DOHH2 (cell line): ENCODE measurements around the gene ANKRD33B.

Source experiments
- H3F3A ChIP-seq: fragments of 200-600 bp; sonication (generic), shearing (Covaris generic); 2 replicates; pipeline ENCODE4 v1.6.0; 2016; ENCODE audit warnings: antibody characterized with exemption, mild to moderate bottlenecking; ENCODE audit not compliant: control insufficient read depth, insufficient read depth
- H3K27ac ChIP-seq: fragments of 200-600 bp; sonication (generic); 2 replicates; pipeline ENCODE4 v1.5.1; 2014; ENCODE audit warnings: low read depth, mild to moderate bottlenecking, low read length, moderate library complexity
- H3K27me3 ChIP-seq: fragments of 200-600 bp; sonication (generic); 2 replicates; pipeline ENCODE4 v1.6.1; 2014; ENCODE audit warnings: mild to moderate bottlenecking, low read length, mixed read lengths; ENCODE audit not compliant: control insufficient read depth
- H3K36me3 ChIP-seq: fragments of 200-600 bp; sonication (generic); 2 replicates; pipeline ENCODE4 v1.6.1; 2014; ENCODE audit warnings: mild to moderate bottlenecking, low read length, moderate library complexity, mixed read lengths; ENCODE audit not compliant: control insufficient read depth
- H3K4me1 ChIP-seq: fragments of 200-600 bp; sonication (generic); 2 replicates; pipeline ENCODE4 v1.6.1; 2014; ENCODE audit warnings: mild to moderate bottlenecking, low read length, mixed read lengths; ENCODE audit not compliant: control insufficient read depth
- H3K4me2 ChIP-seq: fragments of 200-600 bp; sonication (generic); 2 replicates; pipeline ENCODE4 v1.6.0; 2014; ENCODE audit warnings: mild to moderate bottlenecking, low read length, moderate library complexity
- H3K4me3 ChIP-seq: fragments of 200-600 bp; sonication (generic); 2 replicates; pipeline ENCODE4 v1.5.1; 2014; ENCODE audit warnings: mild to moderate bottlenecking, low read length, mixed read lengths
- H3K79me2 ChIP-seq: fragments of 200-600 bp; sonication (generic); 2 replicates; pipeline ENCODE4 v1.6.1; 2014; ENCODE audit warnings: mild to moderate bottlenecking, low read length, mixed read lengths; ENCODE audit not compliant: control insufficient read depth
- H3K9me2 ChIP-seq: fragments of 200-600 bp; sonication (generic); replicated peaks from 2 replicates; pipeline ENCODE4 v1.6.1; 2014; ENCODE audit warnings: mild to moderate bottlenecking, low read length, mixed read lengths; ENCODE audit not compliant: control insufficient read depth
- H3K9me3 ChIP-seq: fragments of 200-600 bp; sonication (generic); 2 replicates; pipeline ENCODE4 v1.6.1; 2014; ENCODE audit warnings: antibody characterized with exemption, low read length, mixed read lengths; ENCODE audit not compliant: control insufficient read depth, insufficient read depth
- H4K20me1 ChIP-seq: fragments of 200-600 bp; sonication (generic); 2 replicates; pipeline ENCODE4 v1.6.0; 2014; ENCODE audit warnings: low read depth, mild to moderate bottlenecking, antibody characterized with exemption, low read length, moderate library complexity; ENCODE audit not compliant: control insufficient read depth, insufficient read depth
- EZH2phosphoT487 ChIP-seq: fragments of 200-600 bp; sonication (generic); IDR thresholded peaks from 2 replicates; pipeline ENCODE4 v1.6.1; 2017; ENCODE audit warnings: borderline replicate concordance, mild to moderate bottlenecking, antibody characterized with exemption, low read length, moderate library complexity, mixed read lengths
- TF ChIP-seq, protein P1 (sequence below): fragments of 200-600 bp; sonication (generic); IDR thresholded peaks from one replicate; pipeline ENCODE4 v1.5.1; 2014; ENCODE audit warnings: antibody characterized with exemption, mild to moderate bottlenecking, low read depth, low read length; ENCODE audit not compliant: poor library complexity, severe bottlenecking

Gene ANKRD33B

DNA sequence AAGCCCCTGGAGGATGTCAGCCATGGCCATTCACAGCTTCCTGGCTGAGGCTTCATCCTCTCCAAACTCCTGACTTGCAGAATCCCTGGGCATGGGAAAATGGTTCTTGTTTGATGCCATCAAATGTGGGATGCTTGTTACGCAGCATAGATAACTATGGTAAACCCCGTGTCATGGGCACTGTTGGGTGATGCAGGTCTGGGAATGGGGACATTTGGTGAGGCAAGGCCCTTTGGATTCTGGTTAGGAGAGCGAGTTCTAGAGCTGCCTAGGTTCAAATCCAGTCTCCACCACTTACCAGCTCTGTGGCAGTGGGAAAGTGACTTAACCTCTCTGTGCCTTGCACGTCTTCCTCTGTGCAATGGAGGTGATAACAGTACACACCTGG, 41.7 kb upstream of the ANKRD33B start:
- no peak overlapping the region for H3K27ac ChIP-seq
- no peak overlapping the region for H3K4me2 ChIP-seq
- no peaks in the 10 kb centered on the region for H3K79me2 ChIP-seq
- H3K36me3 ChIP-seq = no peaks in the 10 kb centered on the region
- H3K9me3 ChIP-seq = peaks cover 8% of the 10 kb centered on the region; the same call in 1 of the 2 replicates
- H3F3A ChIP-seq = no peaks in the 10 kb centered on the region
- peaks cover 7% of the 10 kb centered on the region; the same call in 1 of the 2 replicates for H3K27me3 ChIP-seq
- H3K9me2 ChIP-seq = no peaks in the 10 kb centered on the region
- TF ChIP-seq, protein P1, sequence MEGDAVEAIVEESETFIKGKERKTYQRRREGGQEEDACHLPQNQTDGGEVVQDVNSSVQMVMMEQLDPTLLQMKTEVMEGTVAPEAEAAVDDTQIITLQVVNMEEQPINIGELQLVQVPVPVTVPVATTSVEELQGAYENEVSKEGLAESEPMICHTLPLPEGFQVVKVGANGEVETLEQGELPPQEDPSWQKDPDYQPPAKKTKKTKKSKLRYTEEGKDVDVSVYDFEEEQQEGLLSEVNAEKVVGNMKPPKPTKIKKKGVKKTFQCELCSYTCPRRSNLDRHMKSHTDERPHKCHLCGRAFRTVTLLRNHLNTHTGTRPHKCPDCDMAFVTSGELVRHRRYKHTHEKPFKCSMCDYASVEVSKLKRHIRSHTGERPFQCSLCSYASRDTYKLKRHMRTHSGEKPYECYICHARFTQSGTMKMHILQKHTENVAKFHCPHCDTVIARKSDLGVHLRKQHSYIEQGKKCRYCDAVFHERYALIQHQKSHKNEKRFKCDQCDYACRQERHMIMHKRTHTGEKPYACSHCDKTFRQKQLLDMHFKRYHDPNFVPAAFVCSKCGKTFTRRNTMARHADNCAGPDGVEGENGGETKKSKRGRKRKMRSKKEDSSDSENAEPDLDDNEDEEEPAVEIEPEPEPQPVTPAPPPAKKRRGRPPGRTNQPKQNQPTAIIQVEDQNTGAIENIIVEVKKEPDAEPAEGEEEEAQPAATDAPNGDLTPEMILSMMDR = no peak
- TF ChIP-seq EZH2phosphoT487 = no peak
- H4K20me1 ChIP-seq = no peaks in the 10 kb centered on the region
- H3K4me1 ChIP-seq = peaks cover 14% of the 10 kb centered on the region
- no peak overlapping the region for H3K4me3 ChIP-seq

DNA sequence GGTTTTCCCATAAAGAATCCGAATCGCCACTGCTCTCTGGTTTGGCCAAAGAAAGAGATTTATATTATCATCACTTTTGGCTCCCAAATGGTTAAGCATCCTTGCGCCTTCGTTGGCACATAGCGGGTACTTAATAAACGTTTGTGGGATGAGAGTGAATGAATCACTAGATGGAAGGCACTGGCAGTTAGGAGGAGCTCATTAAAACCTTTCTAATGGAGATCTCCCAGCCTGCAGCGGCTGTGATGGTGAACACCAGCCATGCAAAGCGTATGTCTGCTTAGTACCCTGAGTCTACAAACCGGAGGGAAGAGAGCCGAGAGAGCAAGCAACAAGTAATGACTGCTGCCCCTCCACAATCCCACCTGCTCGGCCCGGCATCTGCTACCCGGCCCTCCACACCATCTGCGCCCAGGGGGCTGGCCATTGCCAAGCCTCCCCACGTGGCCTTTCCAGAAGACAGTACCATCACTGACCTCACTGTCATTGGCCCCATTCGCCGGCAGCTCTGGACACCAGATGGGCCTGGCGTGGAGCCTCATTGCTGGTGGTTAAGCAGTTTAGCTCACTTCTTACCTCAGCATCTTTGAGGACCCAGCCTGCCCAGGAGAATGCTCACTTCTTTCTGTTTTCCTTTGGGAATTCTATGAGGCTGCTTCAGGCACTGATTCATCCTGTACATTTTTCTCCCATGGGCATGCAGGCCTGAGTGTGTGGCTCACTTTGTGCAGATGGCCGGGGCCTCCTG, 39.3 kb upstream of the ANKRD33B start:
- no peak overlapping the region for H3K27ac ChIP-seq
- no peaks in the 10 kb centered on the region for H4K20me1 ChIP-seq
- no peaks in the 10 kb centered on the region for H3K9me2 ChIP-seq
- H3K4me3 ChIP-seq = no peak overlapping the region
- no peak overlapping the region for H3K4me2 ChIP-seq
- H3K27me3 ChIP-seq = peaks cover 9% of the 10 kb centered on the region; the same call in 1 of the 2 replicates
- no peaks in the 10 kb centered on the region for H3K36me3 ChIP-seq
- TF ChIP-seq, protein P1 = no peak
- TF ChIP-seq EZH2phosphoT487 = no peak
- peaks cover 12% of the 10 kb centered on the region for H3K4me1 ChIP-seq
- no peaks in the 10 kb centered on the region for H3K79me2 ChIP-seq
- H3F3A ChIP-seq = no peaks in the 10 kb centered on the region
- H3K9me3 ChIP-seq = peaks cover 8% of the 10 kb centered on the region; the same call in 1 of the 2 replicates

DNA sequence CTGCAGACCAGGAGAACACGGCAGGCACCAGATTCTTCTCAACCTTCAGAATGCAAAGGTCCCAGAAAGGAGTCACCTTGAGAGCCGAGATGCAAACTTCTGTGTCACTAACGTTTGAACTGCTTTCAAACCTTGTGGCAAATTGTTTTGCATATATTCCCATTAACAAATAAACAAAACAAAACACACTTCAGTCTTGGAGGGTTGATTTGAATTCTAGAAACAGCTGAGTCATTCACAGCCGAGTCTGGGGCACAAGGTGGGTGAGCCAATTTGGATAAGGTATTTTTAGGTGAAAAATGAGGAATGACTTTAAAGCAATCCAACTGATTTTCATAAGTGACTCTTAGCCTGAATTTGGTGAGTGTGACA, 38.8 kb upstream of the ANKRD33B start:
- Histone ChIP-seq H3K27ac (no peak overlapping the region), H3K9me3 (peaks cover 8% of the 10 kb centered on the region; the same call in 1 of the 2 replicates), H3K4me2 (no peak overlapping the region), H3F3A (no peaks in the 10 kb centered on the region), H3K36me3 (no peaks in the 10 kb centered on the region), H3K79me2 (no peaks in the 10 kb centered on the region), H4K20me1 (no peaks in the 10 kb centered on the region), H3K4me1 (peaks cover 8% of the 10 kb centered on the region), H3K9me2 (no peaks in the 10 kb centered on the region), H3K4me3 (no peak overlapping the region), H3K27me3 (peaks cover 9% of the 10 kb centered on the region; the same call in 1 of the 2 replicates)
- TF ChIP-seq EZH2phosphoT487 = no peak
- TF ChIP-seq, protein P1 = no peak
